ENCODE data around the gene HMGCS2. TPM values are rescaled to one million over a fixed set of nuclear protein-coding genes. Genes with fewer than 3 reads are reported as not detected.
"Not testable (repeated sequence)": the region's sequence is repeated elsewhere in the genome, so short reads cannot be mapped to it uniquely, and the experiment has no call there.

HMGCS2 gene
- total RNA-seq, 1 experiment from 2014 or later, result not detected

DNA sequence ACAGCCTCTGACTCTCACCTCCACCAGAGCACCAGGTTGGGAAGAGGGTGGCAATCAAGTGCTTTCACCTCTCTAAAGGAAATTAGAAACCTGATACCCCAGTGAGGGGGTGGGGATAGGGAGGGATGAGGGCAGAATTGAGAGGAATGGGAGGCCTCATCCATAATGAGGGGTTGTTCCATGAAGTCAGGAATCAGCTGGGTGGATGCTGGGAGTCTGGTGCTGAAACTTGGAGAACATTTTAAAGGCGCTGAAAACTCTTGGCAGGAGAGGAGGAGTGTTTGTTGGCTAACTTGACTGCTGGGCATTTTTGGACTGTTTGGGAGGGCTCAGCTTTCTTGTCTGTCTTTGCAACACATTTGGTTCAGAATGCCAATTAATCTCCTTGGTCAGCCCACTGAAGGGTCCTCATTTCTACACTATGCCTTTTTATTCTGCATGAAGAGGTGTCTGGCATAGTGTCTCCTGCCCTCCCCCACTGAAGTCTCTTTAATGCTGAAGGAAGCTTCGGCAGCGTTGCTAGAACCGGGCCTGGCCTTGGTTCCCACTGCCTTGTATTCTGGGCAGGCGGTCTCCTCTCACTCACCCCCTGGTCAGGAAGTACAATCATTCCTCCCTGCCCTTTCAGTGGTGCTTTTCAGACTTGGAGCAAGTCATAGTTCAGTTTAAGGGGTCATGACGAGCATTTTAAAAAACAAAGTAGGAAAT is 54.8 kb downstream of the HMGCS2 start:
- in situ Hi-C loops (cut with HindIII; ENCODE audit: low pct_unique_long_range_greater_than_20kb, low sequenced_read_pairs), result no loop called here
- DNase-seq (ENCODE audit: low read depth), result no peak

DNA sequence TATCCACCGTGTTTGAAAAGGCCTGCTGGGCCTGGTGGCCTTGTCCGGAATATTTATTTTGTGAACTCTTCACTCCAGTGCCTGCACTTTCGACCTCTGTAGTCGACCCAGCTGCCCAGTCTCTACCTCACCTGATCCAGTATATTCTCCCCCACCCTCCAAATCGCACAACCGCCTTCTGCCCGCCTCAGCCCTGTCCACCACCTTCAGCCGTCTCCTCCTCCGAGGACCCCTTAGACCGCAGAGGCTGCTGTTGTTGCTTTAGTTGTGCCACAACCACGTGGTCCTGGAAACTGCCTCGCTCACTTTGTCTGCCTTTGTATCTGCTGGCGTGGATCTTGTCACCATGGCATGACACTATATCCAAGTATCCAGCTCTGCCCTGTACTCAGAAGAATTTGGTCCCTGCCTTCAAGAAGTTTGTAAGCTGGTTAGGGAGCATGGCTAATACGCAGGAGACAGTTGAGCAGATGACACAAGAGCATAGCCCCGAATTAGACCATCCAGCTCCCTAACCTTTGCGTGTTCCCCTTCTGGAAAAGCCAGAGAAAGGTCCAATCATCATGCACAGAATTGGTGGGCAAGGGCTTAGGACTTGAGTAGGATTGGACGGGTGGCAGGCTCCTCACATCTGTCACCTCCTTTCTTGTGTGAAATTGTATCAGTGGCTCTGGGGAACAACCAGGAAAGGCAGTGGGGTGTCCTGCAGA is 55.5 kb downstream of the HMGCS2 start:
- in situ Hi-C loops (cut with HindIII; ENCODE audit: low pct_unique_long_range_greater_than_20kb, low sequenced_read_pairs), result no loop called here
- DNase-seq (ENCODE audit: low read depth), result no peak

DNA sequence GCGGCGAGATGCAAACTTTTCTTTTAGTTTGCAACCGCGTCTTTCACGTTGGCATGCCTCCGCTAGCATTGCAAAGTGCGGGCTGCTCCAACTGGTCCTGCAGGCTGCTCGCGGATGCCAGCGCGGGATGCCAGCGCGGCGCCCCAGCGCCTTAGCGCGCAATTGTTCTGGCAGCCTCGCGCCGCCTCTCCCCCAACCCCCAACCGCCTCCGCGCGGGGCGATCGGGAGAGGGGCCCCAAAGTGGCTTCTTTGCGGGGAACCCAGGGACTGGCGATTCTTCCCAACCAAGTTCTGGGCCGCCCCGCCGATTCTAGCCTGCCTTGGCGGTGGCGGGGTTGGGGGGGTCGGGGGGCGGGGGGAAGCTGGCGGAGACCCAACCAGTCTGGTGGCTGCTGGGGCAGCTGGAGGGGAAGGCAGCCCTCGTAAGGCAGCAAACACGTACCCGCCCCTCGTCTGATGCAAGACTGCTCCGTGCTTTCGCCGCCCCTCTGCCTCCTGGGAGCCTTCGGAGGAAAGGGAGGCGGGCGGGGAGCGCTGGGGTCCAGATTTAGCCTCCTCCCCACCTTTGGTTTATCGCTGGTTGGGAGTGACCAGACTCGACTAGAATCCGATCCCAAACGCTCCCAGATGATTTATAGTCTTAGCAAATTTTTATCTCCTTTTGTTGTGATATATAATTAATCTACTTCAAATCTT is 56.2 kb downstream of the HMGCS2 start:
- DNase-seq (ENCODE audit: low read depth), result peak; percentile 62
- in situ Hi-C loops (cut with HindIII; ENCODE audit: low pct_unique_long_range_greater_than_20kb, low sequenced_read_pairs), result no loop called here

DNA sequence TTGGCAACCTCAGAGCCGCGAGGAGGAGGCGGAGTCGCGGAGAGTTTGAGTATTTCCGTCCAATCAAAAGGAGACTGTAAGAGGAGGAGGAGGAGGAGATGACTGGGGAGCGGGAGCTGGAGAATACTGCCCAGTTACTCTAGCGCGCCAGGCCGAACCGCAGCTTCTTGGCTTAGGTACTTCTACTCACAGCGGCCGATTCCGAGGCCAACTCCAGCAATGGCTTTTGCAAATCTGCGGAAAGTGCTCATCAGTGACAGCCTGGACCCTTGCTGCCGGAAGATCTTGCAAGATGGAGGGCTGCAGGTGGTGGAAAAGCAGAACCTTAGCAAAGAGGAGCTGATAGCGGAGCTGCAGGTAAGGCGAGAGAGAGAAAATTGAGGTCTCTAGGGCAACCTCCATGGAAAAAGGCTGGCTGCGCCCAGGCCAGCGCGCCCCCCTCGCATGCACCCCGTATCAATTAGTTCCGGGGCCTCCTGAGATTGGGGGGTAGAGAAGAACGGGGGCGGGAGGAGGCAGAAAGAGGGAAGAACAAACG is 56.8 kb downstream of the HMGCS2 start, which contains the start of gene PHGDH:
PHGDH (plus strand) TSS at position 131 of the 538 bp plus-strand sequence; CDS start at position 220, 89 bp downstream.
- in situ Hi-C loops (cut with HindIII; ENCODE audit: low pct_unique_long_range_greater_than_20kb, low sequenced_read_pairs), result no loop called here
- peak; percentile 71 for DNase-seq (ENCODE audit: low read depth)

DNA sequence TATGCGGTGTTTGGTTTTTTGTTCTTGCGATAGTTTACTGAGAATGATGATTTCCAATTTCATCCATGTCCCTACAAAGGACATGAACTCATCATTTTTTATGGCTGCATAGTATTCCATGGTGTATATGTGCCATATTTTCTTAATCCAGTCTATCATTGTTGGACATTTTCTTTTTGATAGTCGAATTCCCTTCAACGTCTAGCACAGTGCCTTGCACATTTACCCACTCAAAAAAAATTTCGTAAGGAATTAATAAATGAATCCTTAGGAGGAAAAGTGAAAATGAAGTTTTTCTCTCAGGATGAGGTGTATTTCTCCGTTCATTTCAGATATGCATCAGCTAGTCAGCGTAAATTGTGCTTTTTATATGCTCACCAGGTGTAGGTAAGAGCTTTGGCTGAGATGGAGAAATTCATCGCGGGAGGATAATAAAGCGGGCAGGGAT is 57.3 kb downstream of the HMGCS2 start:
- in situ Hi-C loops (cut with HindIII; ENCODE audit: low pct_unique_long_range_greater_than_20kb, low sequenced_read_pairs); DNase-seq (ENCODE audit: low read depth): not testable (repeated sequence)

DNA sequence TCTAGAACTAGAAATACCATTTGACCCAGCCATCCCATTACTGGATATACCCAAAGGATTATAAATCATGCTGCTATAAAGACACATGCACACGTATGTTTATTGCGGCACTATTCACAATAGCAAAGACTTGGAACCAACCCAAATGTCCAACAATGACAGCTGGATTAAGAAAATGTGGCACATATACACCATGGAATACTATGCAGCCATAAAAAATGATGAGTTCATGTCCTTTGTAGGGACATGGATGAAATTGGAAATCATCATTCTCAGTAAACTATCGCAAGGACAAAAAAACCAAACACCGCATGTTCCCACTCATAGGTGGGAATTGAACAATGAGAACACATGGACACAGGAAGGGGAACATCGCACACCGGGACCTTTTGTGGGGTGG is 62.1 kb downstream of the HMGCS2 start:
- in situ Hi-C loops (cut with HindIII; ENCODE audit: low pct_unique_long_range_greater_than_20kb, low sequenced_read_pairs); DNase-seq (ENCODE audit: low read depth): not testable (repeated sequence)

DNA sequence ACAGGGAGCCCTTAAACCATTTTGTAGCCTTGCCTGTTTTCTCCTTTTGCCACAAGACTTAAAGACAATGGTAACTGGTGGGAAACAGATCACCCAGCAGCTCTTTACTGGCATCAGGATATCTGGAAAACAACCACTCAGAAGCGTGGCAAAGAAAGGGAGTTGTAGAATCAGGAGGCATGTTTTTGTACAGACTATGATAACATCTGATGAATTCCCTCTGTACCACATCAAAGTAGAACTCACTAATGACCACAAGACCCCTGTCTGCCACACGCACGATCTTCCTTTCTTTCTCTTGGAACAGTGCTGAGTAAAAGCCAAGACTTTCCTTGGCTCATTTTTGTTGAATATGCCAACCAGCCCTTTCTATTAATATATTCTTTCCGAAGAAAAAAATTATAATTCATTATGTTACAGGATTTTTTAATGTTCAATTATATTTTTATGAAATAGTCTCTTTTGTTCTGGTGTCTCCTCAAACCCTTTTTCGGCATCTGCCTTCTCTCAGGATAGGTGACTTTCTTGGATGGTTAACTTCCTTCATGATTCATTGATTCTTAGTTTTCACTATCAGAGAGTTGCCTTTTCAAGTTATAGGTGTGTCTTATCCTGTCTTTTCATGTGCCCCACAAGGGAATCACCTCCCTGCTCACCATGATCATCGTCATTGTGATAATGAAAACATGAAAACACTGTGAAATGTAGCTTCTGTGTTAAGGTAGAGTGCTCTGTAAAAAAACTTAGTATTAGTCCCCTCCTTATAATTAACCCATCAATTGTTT is 64.8 kb downstream of the HMGCS2 start:
- DNase-seq (ENCODE audit: low read depth), result no peak

DNA sequence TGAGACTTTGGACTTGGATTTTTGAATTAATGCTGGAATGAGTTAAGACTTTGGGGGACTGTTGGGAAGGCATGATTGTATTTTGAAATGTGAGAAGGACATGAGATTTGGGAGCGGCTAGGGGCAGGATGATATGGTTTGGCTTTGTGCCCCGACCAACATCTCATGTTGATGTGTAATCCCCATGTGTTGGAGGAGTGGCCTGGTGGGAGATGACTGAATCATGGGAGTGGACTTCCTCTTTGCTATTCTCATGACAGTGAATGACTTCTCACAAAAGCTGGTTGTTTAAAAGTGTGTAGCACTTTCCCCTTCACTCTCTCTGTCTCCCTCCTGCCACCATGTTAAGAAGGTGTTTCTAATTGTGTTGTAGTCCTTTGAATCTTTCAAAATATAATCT is 66.3 kb downstream of the HMGCS2 start:
- in situ Hi-C loops (cut with HindIII; ENCODE audit: low pct_unique_long_range_greater_than_20kb, low sequenced_read_pairs), result no loop called here
- DNase-seq (ENCODE audit: low read depth), result no peak

More for the DNA sequence above, 64.8 kb downstream of the HMGCS2 start:
- in situ Hi-C loops (cut with HindIII; ENCODE audit: low pct_unique_long_range_greater_than_20kb, low sequenced_read_pairs), result no loop called here

DNA sequence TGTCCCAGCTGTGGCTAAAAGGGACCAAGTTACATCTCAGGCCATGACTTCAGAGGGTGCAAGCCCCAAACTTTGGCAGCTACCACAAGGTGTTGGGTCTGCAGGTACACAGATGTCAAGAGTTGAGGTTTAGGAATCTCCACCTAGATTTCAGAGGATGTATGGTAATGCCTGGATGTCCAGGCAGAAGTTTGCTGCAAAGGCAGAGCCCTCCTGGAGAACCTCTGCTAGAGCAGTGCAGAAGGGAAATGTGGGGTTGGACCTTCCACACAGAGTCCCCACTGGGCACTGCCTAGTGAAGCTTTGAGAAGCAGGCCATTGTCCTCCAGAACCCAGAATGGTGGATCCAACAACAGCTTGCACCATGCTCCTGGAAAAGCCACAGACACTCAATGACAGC is 67.0 kb downstream of the HMGCS2 start:
- in situ Hi-C loops (cut with HindIII; ENCODE audit: low pct_unique_long_range_greater_than_20kb, low sequenced_read_pairs), result no loop called here
- no peak for DNase-seq (ENCODE audit: low read depth)

DNA sequence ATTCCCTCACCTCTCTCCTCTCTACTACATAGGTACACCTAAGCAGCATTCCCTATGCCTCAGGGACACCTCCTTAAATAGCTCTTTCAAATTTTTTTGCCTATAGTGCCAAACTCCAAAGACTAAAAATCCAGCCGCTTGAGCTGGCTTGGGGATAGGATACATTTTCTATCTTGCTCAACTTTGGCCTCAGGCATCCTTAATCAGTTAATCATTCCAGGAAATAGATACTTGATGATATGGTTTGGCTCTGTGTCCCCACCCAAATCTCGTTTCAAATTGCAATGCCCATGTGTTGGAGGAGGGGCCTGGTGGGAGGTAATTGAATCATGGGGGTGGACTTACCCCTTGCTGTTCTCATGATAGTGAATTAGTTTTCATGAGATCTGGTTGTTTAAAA is 68.4 kb downstream of the HMGCS2 start:
- DNase-seq (ENCODE audit: low read depth), result no peak
- in situ Hi-C loops (cut with HindIII; ENCODE audit: low pct_unique_long_range_greater_than_20kb, low sequenced_read_pairs), result no loop called here

Other genes with a start within 250 kb of the HMGCS2 start
- gene ZNF697, start 120.6 kb downstream of the HMGCS2 start, total RNA-seq (2014; rRNA removed; shearing (Covaris generic); ENCODE audit: low replicate concordance), result 1.6 TPM in 1 of 2 replicates, not detected in the other
- 60.8 and 74.9 TPM in 2 replicates for gene PHGDH, start 57.0 kb downstream of the HMGCS2 start, total RNA-seq (2014; rRNA removed; shearing (Covaris generic); ENCODE audit: low replicate concordance)
- gene REG4, start 42.6 kb upstream of the HMGCS2 start, total RNA-seq (2014; rRNA removed; shearing (Covaris generic); ENCODE audit: low replicate concordance), result not detected in 2 replicates
- gene ADAM30, start 127.6 kb upstream of the HMGCS2 start, total RNA-seq (2014; rRNA removed; shearing (Covaris generic); ENCODE audit: low replicate concordance), result not detected in 2 replicates

Measured in Caki2 (cell line).